ENCODE measurements around the gene LTC4S.

The LTC4S gene

GRCh38 chr5:179763215-179763945 is 30.4 kb upstream of the LTC4S start:
- POLR2A ChIA-PET, result interaction anchor here (3.1 kb wide), 1 partner anchor 57 kb away, joined by 8 read pairs; the partner anchor contains the start of gene SQSTM1

GRCh38 chr5:179764056-179764455 is 29.7 kb upstream of the LTC4S start:
- ChIA-PET CTCF (interaction anchor here (0.6 to 4.9 kb wide), 17 partner anchors 10 to 104 kb away, joined by 3 to 42 read pairs (median 7); no protein-coding TSS in a partner anchor), POLR2A (interaction anchor here (0.5 to 3.1 kb wide), 2 partner anchors 26 to 56 kb away, joined by 3 to 8 read pairs; partner anchors contain the start of gene SQSTM1)
- H3K4me3 ChIP-seq (ENCODE audit: low read depth, low read length), result no peak overlapping the region
- TF ChIP-seq, protein P1, sequence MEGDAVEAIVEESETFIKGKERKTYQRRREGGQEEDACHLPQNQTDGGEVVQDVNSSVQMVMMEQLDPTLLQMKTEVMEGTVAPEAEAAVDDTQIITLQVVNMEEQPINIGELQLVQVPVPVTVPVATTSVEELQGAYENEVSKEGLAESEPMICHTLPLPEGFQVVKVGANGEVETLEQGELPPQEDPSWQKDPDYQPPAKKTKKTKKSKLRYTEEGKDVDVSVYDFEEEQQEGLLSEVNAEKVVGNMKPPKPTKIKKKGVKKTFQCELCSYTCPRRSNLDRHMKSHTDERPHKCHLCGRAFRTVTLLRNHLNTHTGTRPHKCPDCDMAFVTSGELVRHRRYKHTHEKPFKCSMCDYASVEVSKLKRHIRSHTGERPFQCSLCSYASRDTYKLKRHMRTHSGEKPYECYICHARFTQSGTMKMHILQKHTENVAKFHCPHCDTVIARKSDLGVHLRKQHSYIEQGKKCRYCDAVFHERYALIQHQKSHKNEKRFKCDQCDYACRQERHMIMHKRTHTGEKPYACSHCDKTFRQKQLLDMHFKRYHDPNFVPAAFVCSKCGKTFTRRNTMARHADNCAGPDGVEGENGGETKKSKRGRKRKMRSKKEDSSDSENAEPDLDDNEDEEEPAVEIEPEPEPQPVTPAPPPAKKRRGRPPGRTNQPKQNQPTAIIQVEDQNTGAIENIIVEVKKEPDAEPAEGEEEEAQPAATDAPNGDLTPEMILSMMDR (IDR thresholded peaks at IDR 0.05; ENCODE audit: insufficient read depth, low read length, missing control alignments), result no peak
- no peak for DNase-seq (ENCODE audit: low read depth, low spot score)

More at GRCh38 chr5:179763215-179763945, 30.4 kb upstream of the LTC4S start:
- CTCF ChIA-PET, result interaction anchor here (0.6 to 4.9 kb wide), 36 partner anchors 8 to 1210 kb away, joined by 3 to 42 read pairs (median 5); partner anchors contain the start of genes CBY3 and LTC4S
- H3K4me3 ChIP-seq (ENCODE audit: low read depth, low read length), result no peak overlapping the region
- TF ChIP-seq, protein P1 (IDR thresholded peaks at IDR 0.05; ENCODE audit: insufficient read depth, low read length, missing control alignments), result peak; percentile 71
- peak; percentile 51 for DNase-seq (ENCODE audit: low read depth, low spot score)

- peak; percentile 44 for DNase-seq (ENCODE audit: low read depth, low spot score)
- H3K4me3 ChIP-seq (ENCODE audit: low read depth, low read length), result no peak overlapping the region
- POLR2A ChIA-PET, result no interaction called here
- CTCF ChIA-PET, result interaction anchor here (0.7 to 4.9 kb wide), 5 partner anchors 12 to 31 kb away, joined by 3 to 42 read pairs (median 19); no protein-coding TSS in a partner anchor
- TF ChIP-seq, protein P1 (IDR thresholded peaks at IDR 0.05; ENCODE audit: insufficient read depth, low read length, missing control alignments), result no peak
These were observed 28.4 kb upstream of the LTC4S start for GRCh38 chr5:179765400-179765799.

DNA sequence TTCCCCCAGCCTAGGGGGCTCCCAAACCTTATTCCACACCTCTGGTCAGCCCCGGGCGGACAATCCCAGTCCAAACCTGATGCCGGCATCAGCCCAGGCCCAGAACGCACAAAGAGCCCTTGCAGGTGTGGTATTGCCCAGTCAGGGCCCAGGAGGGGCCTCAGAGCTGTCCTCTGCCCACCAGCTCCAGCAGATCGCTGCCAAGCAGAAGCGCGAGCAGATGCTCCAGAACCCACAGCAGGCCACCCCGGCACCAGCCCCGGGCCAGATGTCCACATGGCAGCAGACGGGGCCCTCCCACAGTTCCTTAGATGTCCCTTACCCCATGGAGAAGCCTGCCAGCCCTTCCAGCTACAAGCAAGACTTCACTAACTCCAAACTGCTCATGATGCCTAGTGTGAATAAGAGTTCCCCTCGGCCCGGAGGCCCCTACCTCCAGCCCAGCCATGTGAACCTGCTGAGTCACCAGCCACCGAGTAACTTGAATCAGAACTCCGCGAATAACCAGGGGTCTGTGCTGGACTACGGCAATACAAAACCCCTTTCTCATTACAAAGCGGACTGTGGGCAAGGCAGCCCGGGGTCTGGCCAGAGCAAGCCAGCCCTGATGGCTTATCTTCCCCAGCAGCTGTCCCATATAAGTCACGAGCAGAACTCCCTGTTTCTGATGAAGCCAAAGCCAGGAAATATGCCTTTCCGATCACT is 27.6 kb upstream of the LTC4S start:
- TF ChIP-seq, protein P1 (IDR thresholded peaks at IDR 0.05; ENCODE audit: insufficient read depth, low read length, missing control alignments), result no peak
- ChIA-PET CTCF (interaction anchor here (0.6 to 4.9 kb wide), 6 partner anchors 10 to 30 kb away, joined by 3 to 42 read pairs (median 4); no protein-coding TSS in a partner anchor), POLR2A (interaction anchor here (0.8 to 1.2 kb wide), 3 partner anchors 9 to 33 kb away, joined by 3 to 4 read pairs (median 3); no protein-coding TSS in a partner anchor)
- no peak overlapping the region for H3K4me3 ChIP-seq (ENCODE audit: low read depth, low read length)
- no peak for DNase-seq (ENCODE audit: low read depth, low spot score)

DNA sequence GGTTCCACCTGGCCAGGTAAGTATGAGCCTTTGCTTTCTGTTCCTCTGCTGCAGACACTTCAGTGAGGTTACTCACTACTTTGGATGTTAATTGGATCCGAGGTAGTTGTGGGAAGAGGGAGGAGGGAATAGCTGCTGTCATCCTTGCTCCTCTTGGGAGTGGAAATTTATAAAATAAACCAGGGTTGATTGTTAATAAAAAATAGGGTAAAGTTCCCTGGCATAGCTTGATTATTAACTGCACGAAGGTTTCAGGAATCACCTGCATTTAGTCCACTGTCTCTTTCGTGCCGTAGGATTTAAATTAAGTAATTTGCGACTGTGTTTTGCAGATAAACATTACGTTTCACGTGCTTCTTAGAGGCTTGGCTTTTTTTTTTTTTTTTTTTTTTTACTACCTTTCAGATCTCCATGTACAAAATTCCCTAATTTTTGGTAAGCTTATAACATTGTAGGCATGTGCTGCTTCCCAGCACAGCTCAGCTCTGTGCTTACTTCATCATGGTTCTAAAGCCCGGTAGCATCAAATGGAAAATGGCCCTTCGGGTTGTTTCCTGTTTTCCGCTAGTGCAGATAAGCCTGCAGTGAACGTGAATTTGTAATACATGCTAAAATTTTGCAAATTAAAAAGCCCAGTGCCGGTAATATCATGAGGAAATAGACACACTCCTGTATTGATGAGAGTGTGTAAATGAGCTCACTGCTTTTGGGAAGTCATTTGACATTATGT is 26.9 kb upstream of the LTC4S start:
- POLR2A ChIA-PET, result interaction anchor here (0.8 to 1.2 kb wide), 2 partner anchors 9 to 14 kb away, joined by 3 to 4 read pairs; no protein-coding TSS in a partner anchor
- H3K4me3 ChIP-seq (ENCODE audit: low read depth, low read length), result no peak overlapping the region

More for the DNA sequence above, 26.9 kb upstream of the LTC4S start:
- CTCF ChIA-PET, result interaction anchor here (0.5 to 2.3 kb wide), 10 partner anchors 9 to 30 kb away, joined by 3 to 6 read pairs (median 4); partner anchors contain the start of gene LTC4S
- TF ChIP-seq, protein P1 (IDR thresholded peaks at IDR 0.05; ENCODE audit: insufficient read depth, low read length, missing control alignments), result no peak
- DNase-seq (ENCODE audit: low read depth, low spot score), result no peak
